ENCODE measurements around the gene TATDN2. TPM values are rescaled to one million over a fixed set of nuclear protein-coding genes. Genes with fewer than 3 reads are reported as not detected.
A peak's percentile ranks its signal among the peaks of the same experiment; 100 is the strongest.

TATDN2 gene
- total and polyA plus RNA-seq, 5 donors = 13.6 to 25.6 (median 21.1) TPM

- intact Hi-C loops (cut with DNase I) = no loop called here
- Histone ChIP-seq H3K27me3 (ENCODE audit: control insufficient read depth, insufficient read depth) (no peaks in the 10 kb centered on the region), H3K4me3 (ENCODE audit: low read length) (no peak overlapping the region), H3K9me3 (ENCODE audit: control insufficient read depth, low read length) (no peaks in the 10 kb centered on the region), H3K27ac (ENCODE audit: low read length) (no peak overlapping the region), H3K4me1 (ENCODE audit: control insufficient read depth, insufficient read depth, low read length) (no peaks in the 10 kb centered on the region)
- ATAC-seq (peak in 1 of 2 donors; percentile 25), DNase-seq (no peak)
- WGBS = 86% methylated on average over 15 of the region's 15 CpGs
Observed at GRCh38 chr3:10238345-10239183, 9.7 kb upstream of the TATDN2 start.

- 75% methylated on average over 6 of the region's 6 CpGs for WGBS
- H3K4me3 ChIP-seq (ENCODE audit: low read length) = no peak overlapping the region
- H3K9me3 ChIP-seq (ENCODE audit: control insufficient read depth, low read length) = no peaks in the 10 kb centered on the region
- no peaks in the 10 kb centered on the region for H3K27me3 ChIP-seq (ENCODE audit: control insufficient read depth, insufficient read depth)
- no peaks in the 10 kb centered on the region for H3K4me1 ChIP-seq (ENCODE audit: control insufficient read depth, insufficient read depth, low read length)
- DNase-seq = no peak
- intact Hi-C loops (cut with DNase I) = no loop called here
- no peak overlapping the region for H3K27ac ChIP-seq (ENCODE audit: low read length)
- ATAC-seq = no peak
Observed at GRCh38 chr3:10240799-10241198, 7.5 kb upstream of the TATDN2 start.

DNA sequence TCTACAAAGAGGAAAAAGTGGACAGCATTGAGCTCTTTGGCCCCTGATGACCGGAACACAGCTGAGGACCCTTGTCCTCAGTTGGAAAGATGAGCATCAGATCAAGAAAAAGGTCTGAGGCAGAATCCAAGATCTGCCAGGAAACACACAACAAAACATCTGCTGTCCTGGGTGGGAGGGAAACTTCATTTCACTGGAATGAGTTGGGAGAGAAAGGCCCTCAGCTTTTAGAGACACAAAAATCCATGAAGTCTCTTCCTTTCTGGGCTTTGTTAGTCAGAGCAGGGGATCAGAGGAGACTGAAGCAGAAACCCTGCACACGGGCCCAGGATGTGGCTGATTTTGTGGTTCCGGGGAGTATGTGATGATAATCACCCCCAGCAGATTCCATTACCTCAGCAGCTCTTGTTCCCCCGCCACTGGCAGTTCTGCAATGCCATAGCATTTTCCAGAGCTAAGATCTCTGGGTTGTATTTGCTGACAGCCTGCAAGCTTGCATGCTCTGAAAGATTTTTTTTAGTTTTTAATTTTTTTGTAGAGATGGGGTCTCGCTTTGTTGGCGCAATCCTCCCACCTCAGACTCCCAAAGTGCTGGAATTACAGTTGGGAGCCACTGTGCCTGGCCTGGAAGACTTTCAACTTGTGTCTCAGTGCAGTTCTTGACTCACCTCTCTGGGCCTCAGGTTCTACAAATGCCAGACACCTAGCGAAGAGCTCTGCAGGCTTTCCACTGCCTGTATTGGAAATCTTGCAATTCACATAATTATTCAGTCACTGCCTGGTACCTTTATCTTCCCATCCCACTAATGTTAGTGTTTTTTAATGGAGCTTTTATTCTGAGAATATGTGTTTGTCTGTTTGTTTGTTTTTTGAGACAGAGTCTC is 5.8 kb upstream of the TATDN2 start:
- Histone ChIP-seq H3K9me3 (ENCODE audit: control insufficient read depth, low read length) (no peaks in the 10 kb centered on the region), H3K4me1 (ENCODE audit: control insufficient read depth, insufficient read depth, low read length) (no peaks in the 10 kb centered on the region), H3K4me3 (ENCODE audit: low read length) (no peak overlapping the region), H3K27ac (ENCODE audit: low read length) (no peak overlapping the region), H3K27me3 (ENCODE audit: control insufficient read depth, insufficient read depth) (no peaks in the 10 kb centered on the region)
- ATAC-seq (no peak), DNase-seq (peak in 1 of 3 donors; percentile 58)
- intact Hi-C loops (cut with DNase I) = no loop called here
- WGBS = 74% methylated on average over 7 of the region's 7 CpGs

GRCh38 chr3:10244009-10244408 is 4.2 kb upstream of the TATDN2 start:
- intact Hi-C loops (cut with DNase I) = no loop called here
- WGBS = 88% methylated on average over 3 of the region's 3 CpGs
- DNase-seq (no peak), ATAC-seq (no peak)
- no peaks in the 10 kb centered on the region for H3K9me3 ChIP-seq (ENCODE audit: control insufficient read depth, low read length)
- no peaks in the 10 kb centered on the region for H3K4me1 ChIP-seq (ENCODE audit: control insufficient read depth, insufficient read depth, low read length)
- H3K4me3 ChIP-seq (ENCODE audit: low read length) = no peak overlapping the region
- H3K27ac ChIP-seq (ENCODE audit: low read length) = no peak overlapping the region
- no peaks in the 10 kb centered on the region for H3K27me3 ChIP-seq (ENCODE audit: control insufficient read depth, insufficient read depth)

GRCh38 chr3:10245081-10245712 is 3.1 kb upstream of the TATDN2 start:
- no peak overlapping the region for H3K4me3 ChIP-seq (ENCODE audit: low read length)
- WGBS = 90% methylated on average over 6 of the region's 6 CpGs
- ATAC-seq (no peak), DNase-seq (no peak)
- no peaks in the 10 kb centered on the region for H3K9me3 ChIP-seq (ENCODE audit: control insufficient read depth, low read length)
- no peaks in the 10 kb centered on the region for H3K27me3 ChIP-seq (ENCODE audit: control insufficient read depth, insufficient read depth)
- no peaks in the 10 kb centered on the region for H3K4me1 ChIP-seq (ENCODE audit: control insufficient read depth, insufficient read depth, low read length)
- intact Hi-C loops (cut with DNase I) = no loop called here
- H3K27ac ChIP-seq (ENCODE audit: low read length) = no peak overlapping the region

- Histone ChIP-seq H3K4me3 (ENCODE audit: low read length) (peak overlapping the region; percentile 96), H3K4me1 (ENCODE audit: control insufficient read depth, insufficient read depth, low read length) (no peaks in the 10 kb centered on the region), H3K9me3 (ENCODE audit: control insufficient read depth, low read length) (no peaks in the 10 kb centered on the region), H3K27ac (ENCODE audit: low read length) (peak overlapping the region; percentile 69), H3K27me3 (ENCODE audit: control insufficient read depth, insufficient read depth) (no peaks in the 10 kb centered on the region)
- 28% methylated on average over 14 of the region's 14 CpGs for WGBS
- ATAC-seq (peak in 1 of 2 donors; percentile 2), DNase-seq (no peak)
- intact Hi-C loops (cut with DNase I) = no loop called here
Observed at GRCh38 chr3:10247679-10248183, 528 bp upstream of the TATDN2 start.

DNA sequence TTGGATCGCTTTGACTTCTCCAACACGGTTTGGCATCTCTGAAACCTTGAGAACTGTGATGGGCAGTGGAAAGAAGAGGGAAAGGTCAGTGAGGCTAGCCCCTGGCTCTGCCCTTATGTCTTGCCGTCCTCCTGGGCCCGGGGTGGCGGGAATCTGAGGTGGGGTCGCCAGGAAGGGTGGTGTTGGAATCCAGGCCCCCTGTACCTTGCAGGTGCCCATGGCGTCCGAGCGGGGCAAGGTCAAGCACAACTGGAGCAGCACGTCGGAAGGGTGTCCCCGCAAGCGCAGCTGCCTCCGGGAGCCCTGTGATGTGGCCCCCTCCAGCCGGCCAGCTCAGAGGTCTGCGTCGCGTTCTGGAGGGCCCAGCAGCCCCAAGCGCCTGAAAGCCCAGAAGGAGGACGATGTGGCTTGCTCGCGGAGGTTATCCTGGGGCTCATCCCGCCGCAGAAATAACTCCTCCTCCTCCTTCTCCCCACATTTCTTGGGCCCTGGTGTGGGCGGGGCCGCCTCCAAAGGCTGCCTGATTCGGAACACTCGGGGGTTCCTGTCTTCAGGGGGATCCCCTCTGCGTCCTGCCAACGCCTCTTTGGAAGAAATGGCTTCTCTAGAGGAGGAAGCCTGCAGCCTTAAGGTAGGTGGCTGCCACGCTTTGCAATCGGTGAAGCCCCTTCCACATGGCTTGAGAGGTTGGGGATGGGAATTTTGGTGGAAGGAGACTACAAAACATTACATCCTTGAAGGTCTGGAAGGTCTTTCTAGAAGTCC is 907 bp downstream of the TATDN2 start:
- Histone ChIP-seq H3K27me3 (ENCODE audit: control insufficient read depth, insufficient read depth) (no peaks in the 10 kb centered on the region), H3K4me3 (ENCODE audit: low read length) (peak overlapping the region; percentile 96), H3K27ac (ENCODE audit: low read length) (peak overlapping the region; percentile 34), H3K4me1 (ENCODE audit: control insufficient read depth, insufficient read depth, low read length) (no peaks in the 10 kb centered on the region), H3K9me3 (ENCODE audit: control insufficient read depth, low read length) (no peaks in the 10 kb centered on the region)
- 2% methylated on average over 32 of the region's 32 CpGs for WGBS
- DNase-seq (peak; percentile 32 to 69 (median 67)), ATAC-seq (peak; percentile 2 to 22)
- intact Hi-C loops (cut with DNase I) = no loop called here

DNA sequence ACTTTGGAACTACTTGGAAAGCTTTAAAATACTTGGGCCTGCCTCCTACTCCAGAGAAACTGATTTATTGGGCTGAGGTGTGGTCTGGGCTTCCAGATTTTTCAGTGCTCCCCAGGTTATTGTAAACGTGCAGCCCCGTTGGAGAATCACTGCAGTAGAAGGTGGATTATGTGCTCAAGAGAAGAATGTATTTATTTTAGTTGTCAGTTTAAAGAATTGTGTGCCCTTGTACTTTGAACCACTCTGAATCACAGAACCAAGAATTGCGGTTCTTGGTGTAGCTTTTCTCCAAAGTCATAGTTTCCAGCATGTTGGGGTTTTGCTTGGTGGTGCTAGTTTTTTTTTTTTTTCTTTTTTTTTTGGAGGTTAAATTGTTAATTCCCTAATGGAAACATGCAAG is 1.6 kb downstream of the TATDN2 start:
- intact Hi-C loops (cut with DNase I) = no loop called here
- H3K9me3 ChIP-seq (ENCODE audit: control insufficient read depth, low read length) = no peaks in the 10 kb centered on the region
- H3K27me3 ChIP-seq (ENCODE audit: control insufficient read depth, insufficient read depth) = no peaks in the 10 kb centered on the region
- H3K4me1 ChIP-seq (ENCODE audit: control insufficient read depth, insufficient read depth, low read length) = no peaks in the 10 kb centered on the region
- DNase-seq (no peak), ATAC-seq (no peak)
- peak overlapping the region; percentile 96 for H3K4me3 ChIP-seq (ENCODE audit: low read length)
- H3K27ac ChIP-seq (ENCODE audit: low read length) = no peak overlapping the region
- WGBS = 36% methylated on average over 3 of the region's 3 CpGs

DNA sequence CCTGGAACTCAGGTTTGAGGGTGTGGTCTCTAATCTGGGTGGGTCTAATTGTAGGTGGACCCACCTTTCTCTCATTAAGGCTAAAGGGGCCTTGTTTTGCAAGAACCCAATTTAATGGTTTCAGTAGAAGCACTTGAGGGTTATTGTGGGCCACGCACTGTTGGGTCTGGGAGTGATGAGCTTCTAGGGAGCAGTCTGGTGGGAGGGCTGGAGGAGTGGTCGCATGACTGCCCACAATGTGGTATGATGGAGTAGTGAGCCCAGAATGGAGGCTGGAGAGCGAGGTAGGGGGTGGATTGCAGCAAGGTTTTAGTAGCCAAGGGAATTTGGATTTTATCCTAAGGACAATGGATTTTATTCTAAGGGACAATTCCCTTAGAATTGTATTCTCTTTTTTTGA is 2.7 kb downstream of the TATDN2 start:
- ATAC-seq (no peak), DNase-seq (no peak)
- Histone ChIP-seq H3K4me1 (ENCODE audit: control insufficient read depth, insufficient read depth, low read length) (no peaks in the 10 kb centered on the region), H3K9me3 (ENCODE audit: control insufficient read depth, low read length) (no peaks in the 10 kb centered on the region), H3K4me3 (ENCODE audit: low read length) (no peak overlapping the region), H3K27me3 (ENCODE audit: control insufficient read depth, insufficient read depth) (no peaks in the 10 kb centered on the region), H3K27ac (ENCODE audit: low read length) (no peak overlapping the region)
- 95% methylated on average over 3 of the region's 3 CpGs for WGBS
- intact Hi-C loops (cut with DNase I) = no loop called here

DNA sequence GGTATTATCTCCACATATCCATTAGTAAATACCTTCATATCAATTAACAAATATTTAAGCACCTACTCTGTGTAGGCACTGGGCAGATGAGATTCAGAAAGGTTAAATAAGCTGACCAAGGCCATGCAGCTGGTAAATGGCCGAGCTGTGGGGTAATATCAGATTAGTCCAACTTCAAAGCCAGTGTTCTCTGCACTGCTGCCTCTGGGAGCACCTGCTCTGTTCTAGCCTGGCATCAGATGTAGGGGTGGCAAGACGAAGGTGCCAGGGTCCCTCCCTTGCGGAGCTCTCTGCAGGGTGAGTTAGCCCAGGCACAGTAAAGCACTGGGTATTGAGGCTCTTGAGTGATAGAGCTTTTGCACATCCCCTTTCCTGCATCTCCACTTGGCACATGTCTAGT is 5.5 kb downstream of the TATDN2 start:
- WGBS = 94% methylated on average over 3 of the region's 3 CpGs
- DNase-seq (no peak), ATAC-seq (no peak)
- Histone ChIP-seq H3K27me3 (ENCODE audit: control insufficient read depth, insufficient read depth) (no peaks in the 10 kb centered on the region), H3K27ac (ENCODE audit: low read length) (no peak overlapping the region), H3K4me1 (ENCODE audit: control insufficient read depth, insufficient read depth, low read length) (peaks cover 4% of the 10 kb centered on the region), H3K9me3 (ENCODE audit: control insufficient read depth, low read length) (no peaks in the 10 kb centered on the region), H3K4me3 (ENCODE audit: low read length) (no peak overlapping the region)
- intact Hi-C loops (cut with DNase I) = no loop called here

Measured in right cardiac atrium (tissue), 5 donors.